MM.1S (cell line): ENCODE results near the gene TMEM229B.

Experiments used
- DNase-seq: peaks from one replicate; pipeline ENCODE4 v3.0.0-alpha.2; 2015
- H2AFZ ChIP-seq: fragments of 300-600 bp; sonication (generic); 2 replicates; pipeline ENCODE4 v1.6.0; 2016; ENCODE audit warnings: antibody characterized with exemption, low read length
- H3F3A ChIP-seq: fragments of 300-600 bp; sonication (generic); 2 replicates; pipeline ENCODE4 v1.6.1; 2016; ENCODE audit warnings: mild to moderate bottlenecking, antibody characterized with exemption, low read length, moderate library complexity, mixed read lengths; ENCODE audit not compliant: insufficient read depth
- H3K27ac ChIP-seq: fragments of 300-600 bp; sonication (generic); 2 replicates; pipeline ENCODE4 v1.5.1; 2016; ENCODE audit warnings: mild to moderate bottlenecking, low read length
- H3K27me3 ChIP-seq: fragments of 300-600 bp; sonication (generic); replicated peaks from 2 replicates; pipeline ENCODE4 v1.6.0; 2016; ENCODE audit warnings: low read length; ENCODE audit not compliant: insufficient read depth
- H3K36me3 ChIP-seq: fragments of 300-600 bp; sonication (generic); replicated peaks from 2 replicates; pipeline ENCODE4 v1.6.1; 2016; ENCODE audit warnings: mild to moderate bottlenecking, low read length, mixed read lengths; ENCODE audit not compliant: insufficient read depth
- H3K4me1 ChIP-seq: fragments of 300-600 bp; sonication (generic); 2 replicates; pipeline ENCODE4 v1.6.1; 2016; ENCODE audit warnings: low read length, mixed read lengths
- H3K4me2 ChIP-seq: fragments of 300-600 bp; sonication (generic); 2 replicates; pipeline ENCODE4 v1.6.0; 2016; ENCODE audit warnings: low read depth, low read length
- H3K4me3 ChIP-seq: fragments of 300-600 bp; sonication (generic); 2 replicates; pipeline ENCODE4 v1.5.1; 2016; ENCODE audit warnings: low read length, mixed read lengths
- H3K79me2 ChIP-seq: fragments of 300-600 bp; sonication (generic); 2 replicates; pipeline ENCODE4 v1.6.1; 2016; ENCODE audit warnings: mixed run types, low read length, mixed read lengths
- H3K9ac ChIP-seq: fragments of 300-600 bp; sonication (generic); 2 replicates; pipeline ENCODE4 v1.6.1; 2016; ENCODE audit warnings: low read length, mixed read lengths
- H3K9me2 ChIP-seq: fragments of 300-600 bp; sonication (generic); replicated peaks from 2 replicates; pipeline ENCODE4 v1.6.1; 2016; ENCODE audit warnings: mild to moderate bottlenecking, low read length, mixed read lengths; ENCODE audit not compliant: insufficient read depth
- H3K9me3 ChIP-seq: fragments of 300-600 bp; sonication (generic); replicated peaks from 2 replicates; pipeline ENCODE4 v1.6.1; 2016; ENCODE audit warnings: mild to moderate bottlenecking, low read length, mixed read lengths; ENCODE audit not compliant: insufficient read depth
- H4K20me1 ChIP-seq: fragments of 300-600 bp; sonication (generic); 2 replicates; pipeline ENCODE4 v1.6.1; 2016; ENCODE audit warnings: mild to moderate bottlenecking, low read length, moderate library complexity, mixed read lengths; ENCODE audit not compliant: insufficient read depth
- EZH2 ChIP-seq: fragments of 300-600 bp; sonication (generic); optimal IDR thresholded peaks from 2 replicates; pipeline ENCODE3; 2017; ENCODE audit warnings: low read depth, mild to moderate bottlenecking, antibody characterized with exemption, low read length, mixed read lengths
- EZH2phosphoT487 ChIP-seq: fragments of 300-600 bp; sonication (generic); IDR thresholded peaks from 2 replicates; pipeline ENCODE4 v1.6.1; 2018; ENCODE audit warnings: antibody characterized with exemption, low read length
- TF ChIP-seq, protein P1 (sequence below): fragments of 300-600 bp; sonication (generic); IDR thresholded peaks from 2 replicates; pipeline ENCODE4 v1.5.1; 2016; ENCODE audit warnings: antibody characterized with exemption, low read length, mixed read lengths

The TMEM229B gene

DNA sequence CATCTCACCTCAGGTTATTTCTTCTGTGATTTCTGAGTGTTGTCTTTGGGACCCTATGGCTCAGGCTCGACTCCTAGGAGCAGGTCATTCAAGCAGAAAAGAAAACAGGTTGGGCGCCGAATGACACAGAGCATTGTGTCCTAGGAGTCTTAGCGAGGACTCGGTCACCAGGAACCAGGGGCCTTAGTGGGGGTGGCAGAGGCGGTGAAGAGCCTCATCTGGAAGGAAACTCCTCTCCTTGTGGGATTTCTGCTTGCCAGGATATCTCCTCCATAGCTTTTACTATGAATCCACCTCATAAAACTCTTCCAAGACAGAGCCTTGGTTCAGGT is 45.2 kb upstream of the TMEM229B start:
- Histone ChIP-seq H3K9me3 (no peaks in the 10 kb centered on the region), H3F3A (no peaks in the 10 kb centered on the region), H3K36me3 (no peaks in the 10 kb centered on the region), H3K4me3 (peak overlapping the region; percentile 40; the same call in 1 of the 2 replicates), H4K20me1 (no peaks in the 10 kb centered on the region), H3K4me1 (no peaks in the 10 kb centered on the region), H2AFZ (no peak overlapping the region), H3K9me2 (no peaks in the 10 kb centered on the region), H3K27me3 (no peaks in the 10 kb centered on the region), H3K4me2 (peak overlapping the region; percentile 50), H3K27ac (no peak overlapping the region), H3K79me2 (no peaks in the 10 kb centered on the region), H3K9ac (no peak overlapping the region)
- TF ChIP-seq EZH2 = no peak
- no peak for TF ChIP-seq EZH2phosphoT487
- TF ChIP-seq, protein P1, sequence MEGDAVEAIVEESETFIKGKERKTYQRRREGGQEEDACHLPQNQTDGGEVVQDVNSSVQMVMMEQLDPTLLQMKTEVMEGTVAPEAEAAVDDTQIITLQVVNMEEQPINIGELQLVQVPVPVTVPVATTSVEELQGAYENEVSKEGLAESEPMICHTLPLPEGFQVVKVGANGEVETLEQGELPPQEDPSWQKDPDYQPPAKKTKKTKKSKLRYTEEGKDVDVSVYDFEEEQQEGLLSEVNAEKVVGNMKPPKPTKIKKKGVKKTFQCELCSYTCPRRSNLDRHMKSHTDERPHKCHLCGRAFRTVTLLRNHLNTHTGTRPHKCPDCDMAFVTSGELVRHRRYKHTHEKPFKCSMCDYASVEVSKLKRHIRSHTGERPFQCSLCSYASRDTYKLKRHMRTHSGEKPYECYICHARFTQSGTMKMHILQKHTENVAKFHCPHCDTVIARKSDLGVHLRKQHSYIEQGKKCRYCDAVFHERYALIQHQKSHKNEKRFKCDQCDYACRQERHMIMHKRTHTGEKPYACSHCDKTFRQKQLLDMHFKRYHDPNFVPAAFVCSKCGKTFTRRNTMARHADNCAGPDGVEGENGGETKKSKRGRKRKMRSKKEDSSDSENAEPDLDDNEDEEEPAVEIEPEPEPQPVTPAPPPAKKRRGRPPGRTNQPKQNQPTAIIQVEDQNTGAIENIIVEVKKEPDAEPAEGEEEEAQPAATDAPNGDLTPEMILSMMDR = no peak
- DNase-seq = no peak

DNA sequence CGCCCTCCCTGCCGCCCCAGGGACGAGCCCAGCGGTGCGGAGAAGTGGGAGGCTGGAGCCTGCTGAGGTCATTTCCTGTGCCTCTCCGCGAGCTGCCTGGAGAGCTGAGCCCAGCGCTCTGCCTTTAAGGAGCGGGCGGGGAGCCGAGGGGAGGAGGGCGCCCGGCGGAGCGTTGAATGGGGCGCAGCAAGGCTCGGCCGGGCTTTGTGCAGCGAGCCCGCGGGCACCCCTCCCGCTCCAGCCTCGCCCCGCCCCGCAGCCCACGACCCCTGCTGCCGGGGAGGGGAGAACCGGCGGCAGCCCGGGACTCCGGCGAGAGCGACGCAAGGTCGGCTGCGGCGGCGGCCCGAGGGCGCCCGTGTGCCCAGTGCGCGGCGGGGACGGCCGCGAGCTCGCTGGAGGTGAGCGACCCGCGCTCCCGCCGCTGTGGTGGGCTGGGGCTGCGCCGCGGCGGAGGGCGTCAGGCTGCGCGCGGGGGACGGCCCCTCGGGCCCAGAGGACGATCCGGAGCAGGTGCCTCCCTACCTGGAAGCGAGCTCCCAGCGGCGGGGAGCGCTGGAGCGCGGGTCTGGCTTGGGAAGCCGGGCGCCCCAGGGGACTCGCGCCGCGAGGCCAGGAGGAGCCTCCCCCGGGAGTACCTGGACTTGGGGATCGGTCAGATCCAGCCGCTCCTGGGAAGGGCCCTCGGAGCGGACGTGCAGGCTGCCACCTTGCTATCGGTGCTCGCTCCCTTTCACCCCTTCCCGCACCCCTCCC is 44.7 kb upstream of the TMEM229B start, which contains the start of gene PLEKHH1:
Gene PLEKHH1, plus strand, starts transcription at position 293 of the 756 bp plus-strand sequence. CDS start 8,578 bp downstream, outside the sequence.
- DNase-seq = peak; percentile 55
- H4K20me1 ChIP-seq = no peaks in the 10 kb centered on the region
- no peaks in the 10 kb centered on the region for H3K27me3 ChIP-seq
- no peaks in the 10 kb centered on the region for H3K9me2 ChIP-seq
- peak within 1 kb of the TSS; percentile 55 for H3K4me3 ChIP-seq
- peak within 1 kb of the TSS; percentile 60 for H3K4me2 ChIP-seq
- H3K79me2 ChIP-seq = no peaks in the 10 kb centered on the region
- H3F3A ChIP-seq = no peaks in the 10 kb centered on the region
- H3K36me3 ChIP-seq = no peaks in the 10 kb centered on the region
- no peak within 1 kb of the TSS for H3K9ac ChIP-seq
- no peak for TF ChIP-seq EZH2phosphoT487
- TF ChIP-seq EZH2 = no peak
- TF ChIP-seq, protein P1 = no peak
- no peaks in the 10 kb centered on the region for H3K9me3 ChIP-seq
- H2AFZ ChIP-seq = peak within 1 kb of the TSS; percentile 61
- no peaks in the 10 kb centered on the region for H3K4me1 ChIP-seq
- no peak within 1 kb of the TSS for H3K27ac ChIP-seq

DNA sequence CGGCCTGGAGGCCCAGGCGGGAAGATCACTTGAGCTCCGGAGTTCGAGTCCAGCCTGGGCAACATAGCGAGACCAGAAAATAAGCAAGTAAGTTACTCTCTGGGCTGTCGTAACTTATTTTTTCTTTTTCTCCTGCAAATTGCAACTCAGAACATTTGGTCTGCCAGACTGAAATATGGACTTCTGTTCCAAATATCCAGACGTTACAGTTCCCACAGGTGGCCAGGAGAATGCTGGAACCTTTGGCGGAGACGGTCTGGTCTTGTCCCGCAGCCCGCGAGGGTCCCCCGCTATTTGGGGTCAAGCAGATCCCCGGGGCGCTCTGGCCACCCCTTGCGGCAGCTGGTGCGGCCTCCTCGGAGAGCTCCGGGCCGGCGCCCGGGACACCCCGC is 44.1 kb upstream of the TMEM229B start:
- H3F3A ChIP-seq = no peaks in the 10 kb centered on the region
- no peaks in the 10 kb centered on the region for H3K9me3 ChIP-seq
- no peaks in the 10 kb centered on the region for H3K79me2 ChIP-seq
- H3K4me2 ChIP-seq = peak overlapping the region; percentile 60; the same call in 1 of the 2 replicates
- no peak for DNase-seq
- H3K36me3 ChIP-seq = no peaks in the 10 kb centered on the region
- H3K9ac ChIP-seq = no peak overlapping the region
- TF ChIP-seq EZH2phosphoT487 = no peak
- TF ChIP-seq, protein P1 = no peak
- TF ChIP-seq EZH2 = no peak
- peak overlapping the region; percentile 55 for H3K4me3 ChIP-seq
- no peaks in the 10 kb centered on the region for H4K20me1 ChIP-seq
- H2AFZ ChIP-seq = peak overlapping the region; percentile 61
- no peaks in the 10 kb centered on the region for H3K9me2 ChIP-seq
- no peak overlapping the region for H3K27ac ChIP-seq
- no peaks in the 10 kb centered on the region for H3K4me1 ChIP-seq
- H3K27me3 ChIP-seq = no peaks in the 10 kb centered on the region
